ENCODE results near the gene TCF23. TPM values are rescaled to one million over a fixed set of nuclear protein-coding genes. Genes with fewer than 3 reads are reported as not detected.

Gene TCF23
- total RNA-seq, 4 donors from 2014 or later, result 0.12 to 0.56 TPM; not detected in 2

DNA sequence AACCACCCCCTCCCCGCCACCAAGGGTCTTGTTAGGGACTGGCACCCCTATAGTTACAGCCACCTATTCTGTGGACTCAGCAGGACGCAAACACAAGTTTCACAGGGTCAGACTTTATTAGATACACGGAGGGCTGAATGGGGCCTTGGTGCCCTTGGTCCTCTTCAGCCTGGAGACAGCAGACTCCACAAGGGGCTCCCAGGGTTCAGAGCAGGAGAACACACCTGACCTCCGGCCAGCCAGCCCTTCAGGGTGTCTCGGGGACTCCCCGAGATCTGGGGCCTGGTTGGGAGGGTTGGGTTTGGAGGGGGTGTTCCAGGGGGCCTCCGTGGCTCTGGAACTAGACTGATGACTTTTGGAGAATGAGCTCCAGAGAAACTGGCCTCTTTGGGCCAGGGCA lies 12.1 kb upstream of the TCF23 start:
- TF ChIP-seq, protein P1, sequence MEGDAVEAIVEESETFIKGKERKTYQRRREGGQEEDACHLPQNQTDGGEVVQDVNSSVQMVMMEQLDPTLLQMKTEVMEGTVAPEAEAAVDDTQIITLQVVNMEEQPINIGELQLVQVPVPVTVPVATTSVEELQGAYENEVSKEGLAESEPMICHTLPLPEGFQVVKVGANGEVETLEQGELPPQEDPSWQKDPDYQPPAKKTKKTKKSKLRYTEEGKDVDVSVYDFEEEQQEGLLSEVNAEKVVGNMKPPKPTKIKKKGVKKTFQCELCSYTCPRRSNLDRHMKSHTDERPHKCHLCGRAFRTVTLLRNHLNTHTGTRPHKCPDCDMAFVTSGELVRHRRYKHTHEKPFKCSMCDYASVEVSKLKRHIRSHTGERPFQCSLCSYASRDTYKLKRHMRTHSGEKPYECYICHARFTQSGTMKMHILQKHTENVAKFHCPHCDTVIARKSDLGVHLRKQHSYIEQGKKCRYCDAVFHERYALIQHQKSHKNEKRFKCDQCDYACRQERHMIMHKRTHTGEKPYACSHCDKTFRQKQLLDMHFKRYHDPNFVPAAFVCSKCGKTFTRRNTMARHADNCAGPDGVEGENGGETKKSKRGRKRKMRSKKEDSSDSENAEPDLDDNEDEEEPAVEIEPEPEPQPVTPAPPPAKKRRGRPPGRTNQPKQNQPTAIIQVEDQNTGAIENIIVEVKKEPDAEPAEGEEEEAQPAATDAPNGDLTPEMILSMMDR (IDR thresholded peaks at IDR 0.05), result no peak
- ATAC-seq (ENCODE audit: low FRiP score), result no peak
- DNase-seq (ENCODE audit: low spot score), result no peak

DNA sequence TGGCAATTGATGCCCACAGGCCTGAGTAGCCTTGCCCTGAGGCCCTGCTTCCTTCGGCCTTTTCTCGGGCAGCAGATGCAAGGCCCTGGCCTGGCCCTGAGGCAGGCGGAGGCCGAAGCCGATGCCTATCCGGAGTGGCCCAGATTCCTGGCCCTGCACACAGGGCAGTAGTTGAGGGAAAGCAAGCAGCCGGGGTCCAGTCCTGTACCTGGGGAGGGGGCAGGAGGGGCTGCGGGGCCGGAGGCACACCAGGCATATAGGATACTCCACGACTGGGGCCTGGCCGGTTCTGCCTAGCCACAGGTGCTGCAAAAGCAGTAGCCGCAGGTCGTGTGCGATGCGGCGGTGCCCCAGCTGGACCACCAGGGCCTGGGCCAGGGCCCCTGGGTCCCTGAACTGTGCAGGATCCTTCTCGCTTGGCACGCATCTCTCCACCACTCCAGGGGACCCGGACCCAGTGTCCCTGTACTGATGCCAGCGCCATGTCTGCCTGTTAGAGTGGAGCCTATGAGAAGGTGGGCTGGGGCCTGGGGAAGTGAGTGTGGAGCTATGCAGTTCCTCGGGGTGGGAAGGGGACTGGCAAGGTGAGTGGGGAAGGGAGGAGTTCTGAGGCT lies 11.4 kb upstream of the TCF23 start:
- DNase-seq (ENCODE audit: low spot score) (no peak), ATAC-seq (ENCODE audit: low FRiP score) (no peak)
- TF ChIP-seq, protein P1 (IDR thresholded peaks at IDR 0.05), result no peak

DNA sequence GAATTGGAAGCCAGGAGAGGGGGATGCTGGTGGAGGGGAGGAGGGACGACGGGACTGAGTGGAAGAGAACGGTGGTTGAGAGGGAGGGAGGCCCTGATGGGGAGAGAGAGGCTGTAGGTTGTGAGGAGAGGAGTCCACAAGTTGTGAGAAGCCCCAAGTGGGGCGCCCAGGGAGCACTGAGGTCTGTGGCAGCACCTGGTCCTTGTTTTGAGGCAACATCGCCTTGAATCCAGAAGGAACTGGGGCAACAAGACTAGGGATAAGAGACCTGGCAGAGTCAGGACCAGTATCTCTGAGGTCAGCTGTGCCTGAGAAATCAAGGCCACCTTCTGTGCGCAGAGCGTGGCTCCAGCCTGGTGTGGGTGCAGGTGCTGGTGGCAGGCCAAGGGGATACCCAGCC lies 10.7 kb upstream of the TCF23 start:
- DNase-seq (ENCODE audit: low spot score), result no peak
- TF ChIP-seq, protein P1 (IDR thresholded peaks at IDR 0.05), result no peak
- ATAC-seq (ENCODE audit: low FRiP score), result no peak

DNA sequence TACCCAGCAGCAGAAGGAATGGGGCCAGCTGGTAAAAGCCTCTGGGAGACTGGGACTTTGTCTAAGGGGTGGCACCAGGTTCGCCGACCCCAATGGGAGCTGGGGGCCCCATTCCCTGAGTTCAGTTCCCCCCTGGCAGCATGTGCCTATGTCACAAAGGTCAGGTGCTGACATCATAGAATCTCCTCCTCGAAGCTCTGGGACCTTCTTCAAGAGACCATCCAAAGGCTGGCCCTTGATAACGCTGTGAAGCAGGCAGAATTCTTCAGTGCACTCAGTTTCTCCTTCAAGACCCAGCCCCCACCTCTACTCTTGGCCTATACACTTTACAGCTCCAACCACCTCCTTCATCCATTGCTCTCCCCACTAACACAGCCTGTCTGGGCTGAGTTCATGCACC lies 9.5 kb upstream of the TCF23 start, which contains the start of gene PRR30:
Gene PRR30, minus strand, starts transcription at position 101 of the 400 bp plus-strand sequence. CDS start 1,081 bp downstream, outside the sequence.
- no peak for ATAC-seq (ENCODE audit: low FRiP score)
- TF ChIP-seq, protein P1 (IDR thresholded peaks at IDR 0.05), result no peak

DNA sequence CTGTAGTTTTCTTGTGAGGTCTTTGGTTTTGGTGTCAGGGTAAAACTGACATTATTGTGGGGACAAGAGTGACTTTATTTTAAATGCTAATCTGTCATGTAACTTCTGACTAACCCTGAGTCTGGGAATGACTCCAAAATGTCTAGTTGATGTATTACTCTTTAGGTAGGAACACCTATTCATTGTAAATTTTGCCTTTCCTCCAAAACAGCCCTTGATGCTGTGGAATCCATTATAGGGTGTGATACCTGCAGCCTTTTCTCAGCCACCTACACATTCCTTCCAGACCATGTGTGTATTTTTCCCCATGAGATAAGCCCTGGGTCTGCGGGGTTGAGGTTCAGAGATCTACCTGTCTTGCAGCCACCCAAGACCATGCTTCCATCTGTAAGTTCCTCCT lies 5.5 kb upstream of the TCF23 start:
- TF ChIP-seq, protein P1 (IDR thresholded peaks at IDR 0.05), result no peak
- no peak for ATAC-seq (ENCODE audit: low FRiP score)
- no peak for DNase-seq (ENCODE audit: low spot score)

More for the DNA sequence above, 9.5 kb upstream of the TCF23 start, which contains the start of gene PRR30:
- no peak for DNase-seq (ENCODE audit: low spot score)

DNA sequence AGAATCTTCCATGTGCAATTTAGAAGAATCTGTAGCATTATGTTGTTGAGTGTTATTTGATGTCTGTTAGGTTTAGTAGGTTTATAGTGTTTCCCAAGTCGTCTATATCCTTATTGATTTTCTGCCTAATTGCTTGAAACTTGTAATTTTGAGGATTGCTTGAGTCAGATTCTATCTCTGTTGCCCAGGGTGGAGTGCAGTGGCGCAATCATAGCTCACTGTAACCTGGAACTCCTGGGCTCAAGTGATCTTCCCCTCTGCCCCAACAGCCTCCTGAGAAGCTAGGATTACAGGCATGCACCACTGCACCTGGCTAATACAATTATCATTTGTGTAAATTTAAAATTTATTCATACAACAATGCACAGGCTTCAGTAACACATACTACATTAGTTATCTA lies 3.1 kb upstream of the TCF23 start:
- TF ChIP-seq, protein P1 (IDR thresholded peaks at IDR 0.05), result no peak
- ATAC-seq (ENCODE audit: low FRiP score) (no peak), DNase-seq (ENCODE audit: low spot score) (no peak)

DNA sequence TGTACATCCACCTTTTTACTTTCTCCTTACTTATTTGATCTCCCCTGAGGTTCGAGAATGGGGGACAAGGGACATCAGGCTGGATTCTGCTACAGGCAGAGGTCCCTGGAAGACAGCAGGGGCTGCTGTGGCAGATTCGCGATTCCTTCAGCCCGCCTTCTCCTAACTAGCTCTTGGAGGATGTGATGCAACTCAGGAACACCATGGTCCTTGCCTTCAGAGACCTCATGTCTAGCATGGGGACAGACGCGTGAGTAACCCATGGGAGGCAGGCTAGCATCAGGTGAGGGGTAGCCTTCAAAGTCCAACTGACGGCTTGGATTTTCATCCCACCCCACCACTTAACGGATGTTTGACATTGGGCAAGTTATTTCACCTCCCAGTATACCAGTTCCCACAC lies 869 bp upstream of the TCF23 start:
- ATAC-seq (ENCODE audit: low FRiP score) (no peak), DNase-seq (ENCODE audit: low spot score) (no peak)
- TF ChIP-seq, protein P1 (IDR thresholded peaks at IDR 0.05), result no peak
